Vagina (tissue), 2 donors: ENCODE measurements around the gene PALM. TPM values are rescaled to one million over a fixed set of nuclear protein-coding genes. Genes with fewer than 3 reads are reported as not detected.

Experiments used
- DNase-seq, 2 donors: peaks; one replicate each; pipeline ENCODE4 v3.0.0-alpha.2; 2017; ENCODE audit errors: extremely low spot score in 2 of 2
- H3K27ac ChIP-seq: fragments of 200-600 bp; sonication (generic); one replicate; pipeline ENCODE4 v1.5.1; 2019
- H3K27me3 ChIP-seq: fragments of 200-600 bp; sonication (generic); one replicate; pipeline ENCODE4 v1.5.1; 2019
- H3K36me3 ChIP-seq, 2 donors: fragments of 200-600 bp; sonication (generic); one replicate each; pipeline ENCODE4 v1.5.1; 2017 to 2019
- H3K4me1 ChIP-seq: fragments of 200-600 bp; sonication (generic); one replicate; pipeline ENCODE4 v1.5.1; 2019
- H3K4me3 ChIP-seq, 2 donors: fragments of 200-600 bp; sonication (generic); 1 replicate in 1 of 2; 2 replicates in 1 of 2; pipeline ENCODE4 v1.5.1; 2016 to 2019
- H3K9me3 ChIP-seq: fragments of 200-600 bp; sonication (generic); one replicate; pipeline ENCODE4 v1.5.1; 2019
- POLR2A ChIP-seq, 2 donors: fragments of 450-650 bp; IDR thresholded peaks; one replicate each; pipeline ENCODE4 v1.6.1; 2017; ENCODE audit warnings: antibody characterized with exemption in 2 of 2, mild to moderate bottlenecking in 2 of 2, moderate library complexity in 2 of 2
- POLR2AphosphoS5 ChIP-seq, 2 donors: sonication (generic); formaldehyde crosslinking; IDR thresholded peaks; one replicate each; pipeline ENCODE4 v1.9.0; 2017; ENCODE audit warnings: antibody characterized with exemption in 2 of 2, mild to moderate bottlenecking in 2 of 2, low read depth in 1 of 2; ENCODE audit not compliant: insufficient read depth in 1 of 2
- intact Hi-C: fragments of 100-400 bp; cut with DNase I; formaldehyde crosslinking; loops from one replicate; pipeline ENCODE4 v1.15.1; 2023
- total RNA-seq: library from RNA; depleted of rRNA; stranded (reverse); fragments of >200 nt; gene quantifications from one replicate; pipeline ENCODE4 v1.2.3, GENCODE V29; 2016
- TF ChIP-seq, protein P1 (sequence below), 3 experiments: fragments of 450-650 bp in 2 of 3; fragments of 200-600 bp in 1 of 3; sonication (generic) in 1 of 3; IDR thresholded peaks; one replicate each; pipeline ENCODE4 v1.5.1; 2017 to 2019; ENCODE audit warnings: antibody characterized with exemption in 3 of 3, mild to moderate bottlenecking in 2 of 3, moderate library complexity in 2 of 3

The PALM gene
- total RNA-seq, 1 donor from 2014 or later, result 40.0 TPM

DNA sequence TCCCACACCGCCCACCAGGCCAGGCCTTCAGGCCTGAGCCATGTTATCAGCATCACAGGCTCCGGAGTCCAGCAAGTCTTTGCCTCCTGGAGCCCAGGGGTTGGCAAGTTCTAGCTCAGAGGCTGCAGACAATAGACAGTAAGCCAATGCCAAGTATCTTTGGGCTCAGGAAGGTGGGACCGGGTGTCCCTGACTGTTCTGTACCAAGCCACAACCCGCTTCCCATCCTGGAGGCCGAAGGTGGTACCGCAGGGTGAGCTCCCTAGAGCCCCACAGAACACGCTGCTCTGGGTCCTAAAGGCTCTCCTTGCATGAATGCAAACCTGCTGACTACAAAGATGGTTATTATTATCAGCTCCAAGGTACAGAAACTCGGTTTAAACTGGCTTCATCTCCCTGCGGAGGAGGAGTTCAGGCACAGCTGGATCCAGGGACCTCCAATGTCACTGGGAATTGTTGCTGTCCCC lies 38.1 kb upstream of the PALM start:
- H3K36me3 ChIP-seq, result no peaks in the 10 kb centered on the region
- intact Hi-C loops, result no loop called here
- no peak overlapping the region for H3K4me3 ChIP-seq
- TF ChIP-seq, protein P1, sequence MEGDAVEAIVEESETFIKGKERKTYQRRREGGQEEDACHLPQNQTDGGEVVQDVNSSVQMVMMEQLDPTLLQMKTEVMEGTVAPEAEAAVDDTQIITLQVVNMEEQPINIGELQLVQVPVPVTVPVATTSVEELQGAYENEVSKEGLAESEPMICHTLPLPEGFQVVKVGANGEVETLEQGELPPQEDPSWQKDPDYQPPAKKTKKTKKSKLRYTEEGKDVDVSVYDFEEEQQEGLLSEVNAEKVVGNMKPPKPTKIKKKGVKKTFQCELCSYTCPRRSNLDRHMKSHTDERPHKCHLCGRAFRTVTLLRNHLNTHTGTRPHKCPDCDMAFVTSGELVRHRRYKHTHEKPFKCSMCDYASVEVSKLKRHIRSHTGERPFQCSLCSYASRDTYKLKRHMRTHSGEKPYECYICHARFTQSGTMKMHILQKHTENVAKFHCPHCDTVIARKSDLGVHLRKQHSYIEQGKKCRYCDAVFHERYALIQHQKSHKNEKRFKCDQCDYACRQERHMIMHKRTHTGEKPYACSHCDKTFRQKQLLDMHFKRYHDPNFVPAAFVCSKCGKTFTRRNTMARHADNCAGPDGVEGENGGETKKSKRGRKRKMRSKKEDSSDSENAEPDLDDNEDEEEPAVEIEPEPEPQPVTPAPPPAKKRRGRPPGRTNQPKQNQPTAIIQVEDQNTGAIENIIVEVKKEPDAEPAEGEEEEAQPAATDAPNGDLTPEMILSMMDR (IDR thresholded peaks at IDR 0.05), result no peak
- TF ChIP-seq POLR2A (IDR thresholded peaks at IDR 0.05) (no peak), POLR2AphosphoS5 (IDR thresholded peaks at IDR 0.05; ENCODE audit: insufficient read depth in 1 of 2, low read depth in 1 of 2) (no peak)
- H3K27ac ChIP-seq, result no peak overlapping the region
- DNase-seq, result no peak
- H3K9me3 ChIP-seq, result no peaks in the 10 kb centered on the region
- H3K27me3 ChIP-seq, result no peaks in the 10 kb centered on the region
- peaks cover 5% of the 10 kb centered on the region for H3K4me1 ChIP-seq

DNA sequence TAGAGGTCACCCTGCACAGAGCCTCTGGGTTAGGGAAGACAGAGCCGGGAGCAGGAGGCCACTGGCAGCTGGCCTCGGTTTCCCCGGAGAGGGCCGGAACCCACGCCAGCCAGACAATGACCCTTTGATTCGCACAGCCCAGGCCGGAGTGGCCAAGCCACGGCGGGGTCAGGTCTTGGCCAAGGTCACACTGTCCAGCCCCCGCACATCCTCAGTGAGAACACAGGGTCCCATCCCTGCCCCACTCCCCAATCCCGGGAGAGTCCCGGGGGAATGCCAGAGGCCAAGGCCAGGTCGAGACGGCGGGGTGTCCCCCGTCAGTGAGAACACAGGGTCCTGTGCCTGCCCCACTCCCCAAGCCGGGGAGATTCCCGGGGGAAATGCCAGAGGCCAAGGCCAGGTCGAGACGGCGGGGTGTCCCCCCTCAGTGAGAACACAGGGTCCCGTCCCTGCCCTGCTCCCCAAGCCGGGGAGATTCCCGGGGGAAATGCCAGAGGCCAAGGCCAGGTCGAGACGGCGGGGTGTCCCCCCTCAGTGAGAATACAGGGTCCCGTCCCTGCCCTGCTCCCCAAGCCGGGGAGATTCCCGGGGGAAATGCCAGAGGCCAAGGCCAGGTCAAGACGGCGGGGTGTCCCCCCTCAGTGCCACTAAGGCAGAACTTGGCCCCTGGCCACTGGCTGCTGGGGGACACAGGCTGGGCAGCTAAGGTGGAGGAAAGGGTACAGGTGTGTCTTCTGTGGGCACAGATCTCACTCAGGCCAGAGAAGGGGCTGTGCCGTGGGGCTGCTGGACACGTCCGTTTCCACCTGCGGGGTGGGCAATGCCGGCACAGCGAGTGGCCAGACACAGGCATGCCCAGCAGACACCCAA lies 34.2 kb upstream of the PALM start:
- intact Hi-C loops, result no loop called here

DNA sequence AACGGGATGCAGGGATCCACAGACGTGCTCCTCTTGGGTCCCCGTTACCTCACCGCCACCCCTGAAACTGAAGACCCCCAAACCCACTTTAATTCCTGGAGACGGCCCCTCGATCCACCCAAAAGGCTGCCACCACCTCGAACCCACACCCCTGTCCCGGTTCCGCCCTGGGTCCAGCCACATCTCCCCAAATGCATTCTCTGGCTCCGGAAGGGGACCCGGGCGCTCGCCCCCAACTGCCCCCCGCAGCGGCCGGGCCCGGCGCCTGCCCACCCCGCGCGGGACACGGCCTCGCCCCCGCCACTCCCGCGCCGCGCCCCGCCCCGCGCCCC lies 32.8 kb upstream of the PALM start:
- no peak for TF ChIP-seq POLR2A (IDR thresholded peaks at IDR 0.05)
- TF ChIP-seq POLR2AphosphoS5 (IDR thresholded peaks at IDR 0.05; ENCODE audit: insufficient read depth in 1 of 2, low read depth in 1 of 2), result no peak
- TF ChIP-seq, protein P1 (IDR thresholded peaks at IDR 0.05), result no peak
- H3K9me3 ChIP-seq, result no peaks in the 10 kb centered on the region
- intact Hi-C loops, result no loop called here
- H3K4me1 ChIP-seq, result peaks cover 41% of the 10 kb centered on the region
- DNase-seq, result no peak
- H3K4me3 ChIP-seq, result peak overlapping the region; percentile 59 to 72
- H3K27ac ChIP-seq, result peak overlapping the region; percentile 99
- H3K27me3 ChIP-seq, result no peaks in the 10 kb centered on the region
- no peaks in the 10 kb centered on the region for H3K36me3 ChIP-seq

More for the DNA sequence above, 34.2 kb upstream of the PALM start:
- H3K9me3 ChIP-seq, result no peaks in the 10 kb centered on the region
- no peak overlapping the region for H3K4me3 ChIP-seq
- no peak for TF ChIP-seq POLR2AphosphoS5 (IDR thresholded peaks at IDR 0.05; ENCODE audit: insufficient read depth in 1 of 2, low read depth in 1 of 2)
- TF ChIP-seq, protein P1 (IDR thresholded peaks at IDR 0.05), result no peak
- TF ChIP-seq POLR2A (IDR thresholded peaks at IDR 0.05), result no peak
- H3K27me3 ChIP-seq, result no peaks in the 10 kb centered on the region
- H3K4me1 ChIP-seq, result peaks cover 39% of the 10 kb centered on the region
- no peaks in the 10 kb centered on the region for H3K36me3 ChIP-seq
- DNase-seq, result no peak
- H3K27ac ChIP-seq, result peak overlapping the region; percentile 12

DNA sequence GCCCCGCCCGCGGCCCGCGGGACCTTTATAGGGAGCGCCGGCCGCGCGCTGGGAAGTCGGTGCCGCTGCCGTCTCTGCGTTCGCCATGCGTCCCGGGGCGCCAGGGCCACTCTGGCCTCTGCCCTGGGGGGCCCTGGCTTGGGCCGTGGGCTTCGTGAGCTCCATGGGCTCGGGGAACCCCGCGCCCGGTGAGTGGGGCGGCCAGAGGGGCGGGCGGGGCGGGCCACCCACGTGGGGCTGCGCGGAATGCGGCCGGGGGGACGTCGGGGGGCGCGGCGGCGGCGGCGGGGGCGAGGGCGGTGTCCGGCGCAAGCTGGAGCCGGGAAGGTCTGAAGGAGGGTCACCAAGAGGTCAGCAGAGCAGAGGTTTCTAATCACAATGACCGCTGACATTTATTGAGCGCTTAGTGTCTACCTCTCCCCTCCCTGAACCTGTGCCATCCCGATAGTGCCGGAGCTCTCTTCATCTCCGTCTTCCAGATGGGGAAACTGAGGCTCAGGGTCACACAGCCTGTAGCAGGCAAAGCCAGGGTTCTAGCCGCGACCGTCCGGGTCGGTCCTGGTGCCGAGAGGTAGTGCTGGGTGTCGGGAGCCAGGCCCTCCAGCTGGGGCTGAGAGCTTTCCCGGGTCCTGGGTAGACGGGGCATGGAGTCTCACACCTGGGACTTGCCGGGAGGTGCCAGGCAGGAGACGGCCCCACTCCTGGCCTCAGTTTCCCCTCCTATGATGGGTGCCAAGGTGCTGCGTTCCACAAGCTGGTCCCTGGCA lies 32.2 kb upstream of the PALM start, which contains the start of gene FSTL3:
TSS of gene FSTL3 (plus strand) at position 54 of the 767 bp plus-strand sequence. CDS start at position 86, 32 bp downstream.
- Histone ChIP-seq H3K36me3 (no peaks in the 10 kb centered on the region), H3K9me3 (no peaks in the 10 kb centered on the region), H3K27me3 (no peaks in the 10 kb centered on the region), H3K4me1 (peaks cover 41% of the 10 kb centered on the region), H3K4me3 (peak within 1 kb of the TSS; percentile 59 to 72), H3K27ac (peak within 1 kb of the TSS; percentile 99)
- intact Hi-C loops, result no loop called here
- TF ChIP-seq POLR2A (IDR thresholded peaks at IDR 0.05) (peak in 1 of 2 donors; percentile 67), POLR2AphosphoS5 (IDR thresholded peaks at IDR 0.05; ENCODE audit: insufficient read depth in 1 of 2, low read depth in 1 of 2) (peak in 1 of 2 donors; percentile 55)
- TF ChIP-seq, protein P1 (IDR thresholded peaks at IDR 0.05), result no peak
- DNase-seq, result no peak
